ENCODE measurements around the gene SIAH3.

DNA sequence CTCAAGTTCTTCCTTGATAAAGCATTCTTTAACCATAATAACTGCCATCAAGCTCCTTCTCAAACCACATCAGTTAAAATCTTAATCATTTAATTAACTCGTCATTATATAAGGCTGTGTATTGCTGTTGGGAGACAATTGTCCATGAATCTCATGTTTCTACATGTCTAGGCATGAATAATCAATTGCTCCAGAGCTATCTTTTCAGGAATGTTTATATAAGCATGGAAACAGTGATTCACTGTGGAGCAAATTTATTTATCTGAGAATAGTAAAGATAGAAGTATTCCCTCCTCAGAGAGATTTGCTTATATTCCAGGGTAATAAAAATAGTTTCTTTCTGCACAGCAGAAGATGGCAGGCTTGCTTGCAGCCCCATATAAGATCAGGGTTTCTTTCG is 78.3 kb downstream of the SIAH3 start:
- TF ChIP-seq EP300 (IDR thresholded peaks at IDR 0.05), result no peak
- TF ChIP-seq, protein P1, sequence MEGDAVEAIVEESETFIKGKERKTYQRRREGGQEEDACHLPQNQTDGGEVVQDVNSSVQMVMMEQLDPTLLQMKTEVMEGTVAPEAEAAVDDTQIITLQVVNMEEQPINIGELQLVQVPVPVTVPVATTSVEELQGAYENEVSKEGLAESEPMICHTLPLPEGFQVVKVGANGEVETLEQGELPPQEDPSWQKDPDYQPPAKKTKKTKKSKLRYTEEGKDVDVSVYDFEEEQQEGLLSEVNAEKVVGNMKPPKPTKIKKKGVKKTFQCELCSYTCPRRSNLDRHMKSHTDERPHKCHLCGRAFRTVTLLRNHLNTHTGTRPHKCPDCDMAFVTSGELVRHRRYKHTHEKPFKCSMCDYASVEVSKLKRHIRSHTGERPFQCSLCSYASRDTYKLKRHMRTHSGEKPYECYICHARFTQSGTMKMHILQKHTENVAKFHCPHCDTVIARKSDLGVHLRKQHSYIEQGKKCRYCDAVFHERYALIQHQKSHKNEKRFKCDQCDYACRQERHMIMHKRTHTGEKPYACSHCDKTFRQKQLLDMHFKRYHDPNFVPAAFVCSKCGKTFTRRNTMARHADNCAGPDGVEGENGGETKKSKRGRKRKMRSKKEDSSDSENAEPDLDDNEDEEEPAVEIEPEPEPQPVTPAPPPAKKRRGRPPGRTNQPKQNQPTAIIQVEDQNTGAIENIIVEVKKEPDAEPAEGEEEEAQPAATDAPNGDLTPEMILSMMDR (IDR thresholded peaks at IDR 0.05), result no peak
